ENCODE measurements around the gene MTERF4.

Gene MTERF4

GRCh38 chr2:241091734-241092445, 10.2 kb downstream of the MTERF4 start:
- Mint-ChIP-seq H3K4me3 (no peak overlapping the region), H3K27me3 (no peaks in the 10 kb centered on the region), H3K4me1 (peaks cover 59% of the 10 kb centered on the region), H3K9me3 (peaks cover 3% of the 10 kb centered on the region), H3K27ac (peak overlapping the region; percentile 33), H3K36me3 (peaks cover 71% of the 10 kb centered on the region)
- no peak for ATAC-seq

- peaks cover 71% of the 10 kb centered on the region for H3K36me3 Mint-ChIP-seq
- peaks cover 59% of the 10 kb centered on the region for H3K4me1 Mint-ChIP-seq
- H3K9me3 Mint-ChIP-seq: peaks cover 3% of the 10 kb centered on the region
- no peaks in the 10 kb centered on the region for H3K27me3 Mint-ChIP-seq
- peak overlapping the region; percentile 33 for H3K27ac Mint-ChIP-seq
- no peak overlapping the region for H3K4me3 Mint-ChIP-seq
- ATAC-seq: no peak
These were observed 10.9 kb downstream of the MTERF4 start for GRCh38 chr2:241091201-241091600.

DNA sequence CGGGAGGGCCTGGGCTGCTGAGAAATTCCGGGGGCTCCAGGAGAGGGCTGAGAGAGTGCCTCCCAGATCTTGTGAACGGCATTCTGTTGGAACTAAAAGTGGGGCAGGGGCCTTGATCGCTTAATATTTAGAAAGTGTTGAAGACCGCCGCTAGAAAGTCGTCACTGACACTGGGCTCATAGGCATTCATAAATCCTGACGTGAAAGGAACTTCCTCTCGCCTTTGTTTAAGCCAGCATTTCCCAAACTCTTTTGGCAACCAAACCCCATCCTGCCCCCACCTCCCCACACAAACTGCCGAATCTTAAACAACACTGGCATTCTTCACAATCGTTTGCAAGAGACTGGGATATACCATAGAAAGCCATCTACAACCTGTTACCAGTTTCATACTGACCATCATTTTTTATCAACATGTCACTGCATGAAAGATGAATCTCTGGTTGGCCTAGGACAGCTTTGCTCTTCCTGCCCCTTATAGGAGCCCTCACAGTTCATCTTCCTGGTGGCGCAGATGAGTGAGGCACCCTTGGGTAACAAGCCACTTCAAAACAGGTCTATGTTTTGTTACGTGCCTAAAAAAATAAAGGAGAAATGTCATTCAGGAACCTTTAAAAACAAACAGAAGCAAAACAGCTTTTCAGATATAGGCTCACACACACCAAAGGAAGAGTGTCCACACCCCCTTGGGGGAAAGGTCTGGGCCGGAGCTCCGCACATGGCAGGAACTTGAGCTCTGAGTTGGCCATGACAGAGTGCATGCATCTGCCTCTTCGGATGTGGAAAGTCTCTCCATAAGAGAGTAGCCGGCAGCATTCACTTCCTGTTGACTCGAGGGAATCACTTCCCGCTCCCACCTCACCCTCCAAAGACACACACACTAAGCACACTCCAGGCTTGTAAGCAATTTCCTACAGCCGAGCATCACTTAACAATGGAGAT, 13.0 kb downstream of the MTERF4 start:
- Mint-ChIP-seq H3K4me3 (peak overlapping the region; percentile 76), H3K36me3 (peaks cover 72% of the 10 kb centered on the region), H3K4me1 (peaks cover 55% of the 10 kb centered on the region), H3K27me3 (no peaks in the 10 kb centered on the region), H3K9me3 (peaks cover 5% of the 10 kb centered on the region), H3K27ac (peak overlapping the region; percentile 93)
- ATAC-seq: no peak

DNA sequence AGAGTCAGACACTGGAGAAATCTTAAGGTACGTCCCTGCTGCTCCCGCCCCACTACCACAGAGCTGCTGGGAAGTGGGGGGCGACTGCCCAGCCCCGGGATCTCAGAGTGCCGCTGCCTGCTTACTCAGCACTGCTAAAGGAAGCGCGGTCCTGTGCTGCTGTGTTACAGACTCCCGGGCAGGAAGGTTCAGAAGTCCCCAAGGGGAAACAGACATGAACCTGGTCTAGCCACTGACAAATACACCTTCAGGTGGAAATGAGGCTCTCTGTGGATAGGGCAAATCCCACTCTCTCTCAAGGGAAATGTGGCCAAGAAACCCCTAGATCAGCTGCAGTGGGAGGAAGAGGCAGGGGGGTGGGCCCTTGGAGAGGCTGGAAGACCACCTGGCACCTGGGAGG, 13.7 kb downstream of the MTERF4 start:
- Mint-ChIP-seq H3K4me3 (peak overlapping the region; percentile 76), H3K4me1 (peaks cover 55% of the 10 kb centered on the region), H3K27ac (peak overlapping the region; percentile 93), H3K9me3 (peaks cover 5% of the 10 kb centered on the region), H3K27me3 (no peaks in the 10 kb centered on the region), H3K36me3 (peaks cover 72% of the 10 kb centered on the region)
- peak; percentile 80 for ATAC-seq

- ATAC-seq: peak; percentile 87
- Mint-ChIP-seq H3K4me3 (peak overlapping the region; percentile 76), H3K9me3 (peaks cover 5% of the 10 kb centered on the region), H3K27me3 (no peaks in the 10 kb centered on the region), H3K36me3 (peaks cover 78% of the 10 kb centered on the region), H3K27ac (peak overlapping the region; percentile 93), H3K4me1 (peaks cover 51% of the 10 kb centered on the region)
These were observed 14.4 kb downstream of the MTERF4 start for GRCh38 chr2:241087420-241088268.

DNA sequence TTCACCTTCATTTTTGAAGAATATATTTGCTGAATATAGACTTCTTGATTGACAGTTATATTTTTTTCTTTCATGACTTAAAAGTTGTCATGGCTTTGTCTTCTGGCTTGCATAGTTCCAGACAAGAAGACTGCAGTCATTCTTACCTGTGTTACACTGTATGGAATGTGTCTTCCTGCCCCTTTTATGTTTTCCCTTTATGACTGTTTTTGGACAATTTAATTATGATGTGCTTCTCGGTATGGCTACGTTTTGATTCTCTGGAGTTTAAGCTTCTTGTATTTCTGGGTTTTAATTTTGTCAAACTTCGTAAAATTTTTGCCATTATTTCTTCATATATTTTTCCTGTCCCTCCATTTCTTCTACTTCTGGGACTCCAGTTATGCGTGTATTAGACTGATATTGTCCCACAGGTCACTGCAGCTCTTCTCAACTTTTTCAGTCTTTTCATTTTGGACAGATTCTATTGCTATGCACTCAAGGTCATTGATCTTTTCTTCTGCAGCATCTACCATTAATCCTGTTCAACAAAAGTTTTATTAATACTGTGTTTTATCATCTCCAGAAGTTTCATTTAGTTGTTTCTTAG, 17.1 kb downstream of the MTERF4 start:
- Mint-ChIP-seq H3K27me3 (no peaks in the 10 kb centered on the region), H3K4me1 (peaks cover 40% of the 10 kb centered on the region), H3K9me3 (peaks cover 5% of the 10 kb centered on the region), H3K36me3 (peaks cover 64% of the 10 kb centered on the region), H3K27ac (peak overlapping the region; percentile 93), H3K4me3 (no peak overlapping the region)
- no peak for ATAC-seq

DNA sequence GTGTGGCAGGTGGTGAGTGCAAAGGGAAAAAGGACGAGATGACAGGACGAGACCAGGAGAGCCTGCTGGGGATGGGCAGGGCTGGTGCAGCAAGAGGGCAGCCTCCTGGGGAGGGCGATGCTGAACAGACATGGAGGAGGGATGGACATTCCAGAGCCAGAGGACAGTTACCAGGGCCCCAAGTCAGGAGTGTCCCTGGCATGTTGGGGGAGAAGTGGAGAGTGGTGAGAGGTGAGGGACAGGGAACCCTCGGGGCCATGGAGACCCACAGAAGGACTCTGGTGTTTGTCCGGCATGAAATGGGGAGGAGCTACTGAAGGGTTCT, 19.0 kb downstream of the MTERF4 start:
- Mint-ChIP-seq H3K27ac (peak overlapping the region; percentile 18), H3K9me3 (peaks cover 5% of the 10 kb centered on the region), H3K4me1 (peaks cover 36% of the 10 kb centered on the region), H3K36me3 (peaks cover 49% of the 10 kb centered on the region), H3K27me3 (no peaks in the 10 kb centered on the region), H3K4me3 (no peak overlapping the region)
- no peak for ATAC-seq

- Mint-ChIP-seq H3K27ac (peak overlapping the region; percentile 18), H3K36me3 (peaks cover 44% of the 10 kb centered on the region), H3K4me3 (no peak overlapping the region), H3K27me3 (no peaks in the 10 kb centered on the region), H3K4me1 (peaks cover 32% of the 10 kb centered on the region), H3K9me3 (peaks cover 5% of the 10 kb centered on the region)
- ATAC-seq: no peak
These were observed 19.6 kb downstream of the MTERF4 start for GRCh38 chr2:241082341-241083090.

- H3K27ac Mint-ChIP-seq: peak overlapping the region; percentile 22
- peaks cover 37% of the 10 kb centered on the region for H3K36me3 Mint-ChIP-seq
These were observed 20.3 kb downstream of the MTERF4 start for GRCh38 chr2:241081643-241082340.

GRCh38 chr2:241081190-241081642, 20.9 kb downstream of the MTERF4 start:
- no peaks in the 10 kb centered on the region for H3K27me3 Mint-ChIP-seq
- no peak for ATAC-seq
- no peak overlapping the region for H3K4me3 Mint-ChIP-seq
- H3K4me1 Mint-ChIP-seq: peaks cover 24% of the 10 kb centered on the region
- peaks cover 31% of the 10 kb centered on the region for H3K36me3 Mint-ChIP-seq
- peak overlapping the region; percentile 22 for H3K27ac Mint-ChIP-seq
- peaks cover 5% of the 10 kb centered on the region for H3K9me3 Mint-ChIP-seq

More at GRCh38 chr2:241081643-241082340, 20.3 kb downstream of the MTERF4 start:
- H3K4me3 Mint-ChIP-seq: no peak overlapping the region
- H3K9me3 Mint-ChIP-seq: peaks cover 5% of the 10 kb centered on the region
- H3K27me3 Mint-ChIP-seq: no peaks in the 10 kb centered on the region
- peaks cover 30% of the 10 kb centered on the region for H3K4me1 Mint-ChIP-seq
- ATAC-seq: no peak

DNA sequence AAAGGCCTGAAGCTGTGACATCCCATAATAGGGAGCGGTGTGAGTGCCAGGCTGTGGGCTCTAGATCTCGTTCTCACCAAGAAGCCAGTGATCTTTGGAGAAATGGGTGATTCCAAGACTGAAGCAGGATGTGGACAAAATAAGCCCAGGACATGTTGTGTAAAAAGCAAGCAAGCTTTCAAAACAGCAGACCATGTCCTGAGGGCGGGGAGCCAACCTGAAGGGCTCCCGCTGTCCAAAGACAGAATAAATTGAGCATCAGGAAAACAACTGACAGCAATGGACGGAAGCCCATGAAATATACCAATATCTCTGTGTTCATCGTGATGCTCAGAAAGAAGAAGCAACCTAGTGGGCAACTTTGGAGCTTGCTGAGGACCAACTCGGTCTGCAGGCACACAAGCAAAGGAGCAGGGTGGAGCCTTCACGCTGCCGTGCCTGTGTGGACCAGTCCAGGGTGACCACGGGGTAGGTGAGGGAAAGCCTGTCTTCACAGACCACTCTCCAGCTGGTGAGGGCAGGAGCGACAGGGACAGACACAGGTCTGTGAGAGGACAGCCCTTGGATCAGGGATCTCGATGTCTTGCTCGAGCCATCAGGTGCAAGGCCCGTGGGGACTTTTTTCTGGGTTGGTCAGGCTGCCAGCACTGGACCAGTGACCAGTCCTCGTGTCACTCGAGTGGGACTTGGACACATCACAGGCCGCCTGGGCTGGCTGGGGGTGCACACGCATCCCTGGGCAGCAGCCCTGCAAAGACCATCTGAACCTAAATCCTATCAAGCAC, 21.5 kb downstream of the MTERF4 start:
- peak overlapping the region; percentile 22 for H3K27ac Mint-ChIP-seq
- peaks cover 5% of the 10 kb centered on the region for H3K9me3 Mint-ChIP-seq
- H3K4me1 Mint-ChIP-seq: peaks cover 18% of the 10 kb centered on the region
- H3K4me3 Mint-ChIP-seq: no peak overlapping the region
- H3K27me3 Mint-ChIP-seq: no peaks in the 10 kb centered on the region
- no peak for ATAC-seq
- peaks cover 31% of the 10 kb centered on the region for H3K36me3 Mint-ChIP-seq

DNA sequence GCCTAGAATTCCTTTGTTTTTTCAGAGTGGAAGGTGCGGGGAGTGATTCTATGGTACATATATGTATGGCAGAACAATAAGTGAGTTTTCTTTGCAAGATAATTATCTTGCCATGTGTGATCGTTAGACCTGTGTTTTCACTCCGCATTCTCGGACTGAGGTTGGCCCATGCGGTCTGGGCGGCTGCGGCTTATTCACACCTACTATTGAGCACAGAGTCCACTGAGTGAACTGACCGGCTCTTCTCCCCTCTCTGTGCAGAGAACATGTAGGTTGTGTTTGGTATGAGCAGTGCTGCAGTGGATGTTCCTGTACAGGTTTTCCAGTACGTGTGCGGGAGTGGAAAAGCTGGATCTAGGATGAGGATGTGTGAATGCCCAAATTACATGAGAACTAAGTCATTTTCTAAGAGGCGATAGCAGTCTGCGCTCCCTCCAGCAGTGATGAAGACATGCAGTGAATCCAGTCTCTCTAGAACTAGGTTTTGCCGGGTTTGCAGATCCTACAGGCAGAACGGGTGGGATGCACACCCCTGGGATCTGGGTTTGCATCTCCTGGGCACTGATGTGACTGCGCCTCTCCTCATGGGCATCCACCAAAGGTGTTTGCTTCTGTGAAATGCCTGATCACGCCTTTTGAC, 27.1 kb downstream of the MTERF4 start:
- Mint-ChIP-seq H3K4me3 (no peak overlapping the region), H3K27me3 (no peaks in the 10 kb centered on the region), H3K9me3 (no peaks in the 10 kb centered on the region), H3K4me1 (peaks cover 14% of the 10 kb centered on the region), H3K36me3 (peaks cover 26% of the 10 kb centered on the region), H3K27ac (no peak overlapping the region)
- no peak for ATAC-seq
